Panc1 (cell line): ENCODE results near the gene STKLD1.

Source experiments
- CTCF ChIP-seq: fragments of 450-650 bp; IDR thresholded peaks from 2 replicates; pipeline ENCODE4 v1.5.1; 2017; ENCODE audit warnings: mild to moderate bottlenecking
- POLR2AphosphoS5 ChIP-seq: IDR thresholded peaks from 2 replicates; pipeline ENCODE4 v1.6.1; 2012; ENCODE audit warnings: mild to moderate bottlenecking, low read depth, low read length, moderate library complexity
- TCF7L2 ChIP-seq: IDR thresholded peaks from 2 replicates; pipeline ENCODE4 v1.6.1; 2011; ENCODE audit warnings: mild to moderate bottlenecking, low read depth, low read length, inconsistent platforms

GRCh38 chr9:133342570-133342969 lies 33.6 kb upstream of the STKLD1 start:
- peak; percentile 44 for TF ChIP-seq CTCF
- no peak for TF ChIP-seq POLR2AphosphoS5
- TF ChIP-seq TCF7L2, result no peak
